IPS DF 19.7 (cell line): Measurements from ENCODE around the gene AASDH.
"Not testable (repeated sequence)": the region's sequence is repeated elsewhere in the genome, so short reads cannot be mapped to it uniquely, and the experiment has no call there.

Source experiments
- DNase-seq: peaks from one replicate; pipeline ENCODE4 v3.0.0-alpha.2; 2013; ENCODE audit warnings: low read depth, low spot score

The AASDH gene

GRCh38 chr4:56400560-56400959 is 13.3 kb upstream of the AASDH start:
- DNase-seq: peak; percentile 12

- no peak for DNase-seq
Observed at GRCh38 chr4:56391270-56391669, 4.0 kb upstream of the AASDH start.

DNA sequence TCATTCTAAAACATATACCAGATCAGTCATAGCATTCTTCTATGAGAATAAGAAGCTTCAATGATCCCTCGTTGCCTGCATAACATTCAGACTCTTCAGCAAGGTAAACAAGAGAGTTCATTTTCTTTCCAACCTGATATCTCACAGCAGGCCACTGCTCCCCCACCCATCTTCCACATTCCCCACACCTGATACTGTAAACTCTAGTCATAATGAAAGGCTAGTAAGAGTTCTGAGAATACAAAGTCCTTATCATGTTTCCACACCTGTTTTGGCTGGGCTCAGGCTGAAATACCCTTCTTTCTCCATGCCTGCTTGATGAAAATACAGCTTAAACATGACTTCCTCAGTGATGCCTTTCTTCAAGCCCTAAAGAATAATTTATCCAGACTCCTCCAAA is 2.3 kb upstream of the AASDH start:
- DNase-seq: no peak

DNA sequence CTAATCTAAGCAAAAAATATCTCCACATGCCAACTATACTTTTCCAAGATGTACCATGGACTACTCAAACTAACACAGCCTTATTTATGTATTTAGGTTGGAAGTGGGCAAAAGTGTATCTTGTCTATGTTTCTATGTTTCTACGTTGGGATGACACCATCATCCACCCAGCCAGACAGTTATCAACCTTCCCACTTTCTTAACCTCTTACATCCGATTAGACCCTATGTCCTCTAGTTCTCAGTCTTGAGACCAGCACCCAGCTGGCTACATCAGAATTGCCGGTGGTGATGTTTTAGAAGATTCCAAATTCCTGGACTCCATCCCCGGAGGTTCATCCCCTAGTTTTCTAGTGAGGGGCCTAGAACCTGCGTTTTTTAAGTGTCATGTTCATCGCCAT is 1.0 kb upstream of the AASDH start:
- DNase-seq: no peak

GRCh38 chr4:56386091-56386490 is 1.2 kb downstream of the AASDH start:
- DNase-seq: no peak

DNA sequence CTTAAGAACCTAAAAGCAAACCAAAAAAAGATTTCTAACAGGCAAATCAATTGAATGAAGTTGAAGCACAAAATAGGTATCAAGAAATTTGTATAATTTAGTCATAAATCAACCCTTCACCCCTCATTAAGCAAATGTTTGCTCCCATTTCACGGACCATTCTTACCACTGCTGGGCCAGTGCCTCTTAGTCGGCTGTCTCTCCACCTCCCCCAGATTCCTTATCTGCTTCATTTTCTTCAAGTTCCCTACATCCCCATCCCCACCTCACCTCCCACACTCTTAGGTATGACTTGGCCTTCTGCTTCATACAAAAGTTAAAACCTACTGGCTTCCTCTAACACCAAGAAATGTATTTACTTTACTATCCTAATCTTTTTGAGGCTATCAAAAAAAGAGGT is 11.8 kb downstream of the AASDH start:
- DNase-seq: no peak

- no peak for DNase-seq
Observed at GRCh38 chr4:56374956-56375355, 12.3 kb downstream of the AASDH start.

DNA sequence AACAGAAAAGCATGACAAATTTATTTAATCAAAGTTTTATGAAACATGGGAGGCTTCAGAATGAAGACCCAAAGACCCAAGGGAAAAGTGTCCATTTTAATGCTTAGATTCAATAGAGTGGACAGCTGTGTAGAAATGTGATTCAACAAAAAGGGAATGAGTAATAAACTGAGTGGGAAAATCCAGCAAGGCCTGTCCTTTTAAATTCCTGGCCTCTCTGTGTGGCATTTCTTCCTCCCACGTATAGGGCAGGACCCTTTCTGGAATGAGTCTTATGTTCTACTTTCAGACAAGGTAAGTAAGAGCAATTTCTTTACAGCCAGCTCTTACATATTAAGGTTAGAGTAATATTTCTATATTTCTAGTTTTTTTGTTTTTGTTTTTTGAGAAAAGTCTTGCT is 14.5 kb downstream of the AASDH start:
- DNase-seq: no peak

DNA sequence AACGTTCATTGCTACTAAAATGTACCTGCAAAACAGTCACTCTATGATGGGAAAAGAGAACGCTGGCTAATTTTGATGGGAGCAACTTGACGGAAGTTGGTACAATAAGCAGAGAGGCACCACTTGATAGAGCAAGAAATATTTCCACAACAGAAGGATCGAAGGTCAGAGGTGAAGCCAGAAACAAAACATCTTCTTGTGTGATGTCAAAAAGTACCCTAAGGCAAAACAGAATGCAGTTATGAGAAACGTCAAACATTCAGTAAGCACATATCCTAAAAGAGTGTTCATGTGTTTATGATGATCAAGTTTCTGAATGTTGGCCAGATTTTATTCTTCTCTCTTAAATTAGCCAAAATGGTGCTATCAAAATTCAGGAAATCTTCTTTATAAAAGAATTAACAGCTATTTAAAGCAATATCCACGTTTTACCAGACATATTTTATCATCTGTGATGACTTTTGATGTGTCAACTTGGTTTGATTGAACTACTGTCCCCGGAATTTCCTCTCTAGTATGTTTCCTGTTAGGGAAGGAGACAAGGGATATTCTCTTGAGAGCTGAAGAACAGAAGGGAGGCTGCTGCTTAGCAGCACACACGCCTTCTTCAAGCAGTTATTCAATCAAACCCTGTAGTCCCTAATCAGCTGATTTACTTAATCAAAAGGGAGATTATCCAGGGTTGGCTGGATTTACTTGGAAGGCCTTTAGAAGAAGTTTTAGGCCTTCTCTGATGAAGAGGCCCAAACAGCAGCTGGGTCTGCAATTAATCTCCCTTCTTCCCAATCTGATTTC is 15.7 kb downstream of the AASDH start:
- no peak for DNase-seq

DNA sequence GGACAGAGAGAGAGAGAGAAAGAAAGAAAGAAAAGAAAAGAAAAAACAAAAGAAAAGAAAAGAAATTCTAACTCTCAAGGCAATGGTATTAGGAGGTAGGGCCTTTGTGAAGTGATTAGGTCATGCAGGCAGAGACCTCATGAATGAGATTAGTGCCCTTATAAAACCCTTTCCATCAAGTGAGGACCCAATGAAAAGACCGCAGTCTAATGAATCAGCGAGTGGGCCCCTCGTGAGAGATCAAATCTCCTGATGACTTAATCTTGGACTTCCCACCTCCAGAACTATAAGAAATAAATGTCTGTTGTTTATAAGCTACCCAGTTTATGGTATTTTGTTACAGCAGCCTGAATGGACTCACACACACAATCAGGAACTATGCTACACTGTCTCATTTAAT is 16.9 kb downstream of the AASDH start:
- DNase-seq: no peak

- DNase-seq: not testable (repeated sequence)
Observed at GRCh38 chr4:56362981-56363380, 24.3 kb downstream of the AASDH start.

- DNase-seq: no peak
Observed at GRCh38 chr4:56360071-56360470, 27.2 kb downstream of the AASDH start.

- no peak for DNase-seq
Observed at GRCh38 chr4:56356650-56357049, 30.6 kb downstream of the AASDH start.

- peak; percentile 23 for DNase-seq
Observed at GRCh38 chr4:56348576-56348975, 38.7 kb downstream of the AASDH start.

- DNase-seq: no peak
Observed at GRCh38 chr4:56345458-56345857, 41.8 kb downstream of the AASDH start.

- DNase-seq: no peak
Observed at GRCh38 chr4:56342746-56343145, 44.5 kb downstream of the AASDH start.

DNA sequence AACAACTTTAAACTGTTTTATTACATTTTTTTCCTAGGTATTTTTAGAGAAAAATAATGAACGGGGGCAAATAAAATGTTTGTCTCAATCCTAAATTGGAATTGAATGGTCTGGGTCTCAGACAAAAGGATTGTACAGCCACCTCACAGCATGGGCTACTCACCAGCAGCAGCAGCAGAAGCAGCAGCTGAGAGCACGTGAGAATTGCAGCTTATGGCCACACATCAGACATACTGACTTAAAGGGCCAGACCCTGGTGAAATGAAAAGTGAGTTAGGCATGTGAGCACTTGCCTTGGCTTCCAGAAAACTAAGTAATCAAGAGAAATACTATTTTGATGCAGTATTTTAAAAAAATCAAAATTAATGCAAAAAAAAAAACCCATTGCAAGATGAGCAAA is 56.6 kb downstream of the AASDH start:
- DNase-seq: no peak

- DNase-seq: no peak
Observed at GRCh38 chr4:56326363-56326762, 60.9 kb downstream of the AASDH start.

GRCh38 chr4:56324011-56324610 is 63.2 kb downstream of the AASDH start:
- no peak for DNase-seq

GRCh38 chr4:56323327-56323726 is 64.0 kb downstream of the AASDH start:
- no peak for DNase-seq

GRCh38 chr4:56321251-56321650 is 66.0 kb downstream of the AASDH start:
- no peak for DNase-seq

GRCh38 chr4:56320293-56320692 is 67.0 kb downstream of the AASDH start:
- no peak for DNase-seq

- no peak for DNase-seq
Observed at GRCh38 chr4:56318555-56318954, 68.7 kb downstream of the AASDH start.

- no peak for DNase-seq
Observed at GRCh38 chr4:56317749-56318148, 69.5 kb downstream of the AASDH start.
